ENCODE results near the gene CHST6.
A peak's percentile ranks its signal among the peaks of the same experiment; 100 is the strongest.
"Not testable (repeated sequence)": the region's sequence is repeated elsewhere in the genome, so short reads cannot be mapped to it uniquely, and the experiment has no call there.

The CHST6 gene

GRCh38 chr16:75472908-75473877, 22.0 kb downstream of the CHST6 start:
- no peak for DNase-seq

DNA sequence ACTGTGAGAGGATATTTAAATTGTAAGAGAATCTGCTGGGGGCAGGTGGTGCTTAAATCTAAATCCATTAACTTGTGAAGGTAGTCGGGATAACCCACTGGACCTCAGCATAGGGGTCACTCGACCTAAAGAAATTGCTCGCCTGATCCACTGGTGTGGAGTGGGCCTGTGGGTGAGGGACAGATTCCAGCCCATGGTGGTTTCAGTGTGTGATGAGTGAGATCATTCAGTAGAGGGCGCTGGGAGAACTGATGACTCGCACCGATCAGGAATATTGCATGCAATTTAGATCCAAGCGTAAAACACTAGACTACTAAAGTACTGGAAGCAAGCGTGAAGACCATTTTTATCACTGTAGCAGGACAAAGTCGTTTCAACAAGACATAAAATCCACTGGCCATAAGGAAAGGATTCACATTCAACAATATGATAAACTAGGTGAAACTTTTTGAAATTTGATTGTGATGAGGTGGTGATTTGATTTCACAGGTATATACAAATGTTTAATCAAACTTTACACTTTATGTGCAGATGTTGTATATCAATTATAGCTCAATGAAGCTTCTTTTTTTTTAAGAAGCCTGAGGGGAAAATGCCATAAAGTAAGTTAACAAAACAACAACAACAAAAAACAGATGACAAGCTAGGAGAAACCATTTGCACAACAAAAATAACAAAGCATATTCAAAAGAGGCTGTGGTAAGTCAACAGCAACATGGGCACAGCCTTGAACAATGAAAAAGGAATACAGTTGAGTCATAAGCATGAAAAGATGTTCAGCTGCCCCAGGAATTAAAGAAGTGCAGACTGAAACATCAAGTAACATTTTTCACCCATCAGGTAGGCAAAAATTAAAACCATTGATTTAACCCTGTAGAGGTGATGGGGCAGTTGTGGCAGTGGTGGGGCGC, 23.3 kb downstream of the CHST6 start:
- DNase-seq, result peak; percentile 18

GRCh38 chr16:75466760-75467159, 28.5 kb downstream of the CHST6 start:
- DNase-seq, result no peak

DNA sequence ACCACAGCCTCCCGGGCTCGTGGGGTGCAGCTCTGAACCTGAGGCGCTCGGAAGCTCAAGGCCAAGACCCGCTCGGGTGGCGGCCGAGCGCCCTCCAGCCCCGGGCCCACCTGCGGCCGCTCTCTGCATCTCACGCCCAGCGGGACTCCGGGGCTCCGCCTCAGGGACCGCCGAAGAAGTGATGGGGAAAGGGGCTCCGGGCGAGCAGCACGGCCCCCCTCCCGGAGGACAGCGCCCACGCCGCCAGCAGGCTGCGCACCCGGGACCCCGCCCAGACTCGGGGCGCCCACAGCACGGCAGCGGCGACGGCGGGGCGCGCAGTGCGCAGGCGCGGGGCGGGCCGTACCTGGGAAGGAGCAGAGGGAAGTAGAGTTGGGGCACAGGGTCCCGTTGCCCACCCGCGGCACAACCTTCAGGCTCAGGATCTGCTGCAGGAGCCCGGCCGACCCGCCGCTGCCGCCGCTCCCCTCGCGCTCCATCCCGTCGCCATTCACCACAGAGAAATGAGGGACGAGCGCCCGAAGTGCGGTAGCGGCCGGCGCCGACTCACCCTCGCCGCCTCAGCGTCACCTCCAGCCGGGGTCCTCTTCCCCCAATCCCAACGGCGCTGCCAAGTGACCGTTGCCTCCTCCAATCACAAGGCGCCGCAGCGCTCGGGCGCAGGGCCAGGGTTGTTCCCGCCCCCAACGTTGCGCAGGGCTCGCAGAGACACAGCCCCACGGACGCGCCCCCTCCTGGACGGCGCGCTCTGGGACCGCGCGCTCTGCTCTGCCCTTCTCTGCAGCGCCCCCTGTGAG, 30.9 kb downstream of the CHST6 start, which contains the start of gene TMEM170A:
TSS of gene TMEM170A (minus strand) at position 568 of the 797 bp plus-strand sequence. CDS start at position 479, 89 bp downstream.
- DNase-seq, result peak; percentile 81

DNA sequence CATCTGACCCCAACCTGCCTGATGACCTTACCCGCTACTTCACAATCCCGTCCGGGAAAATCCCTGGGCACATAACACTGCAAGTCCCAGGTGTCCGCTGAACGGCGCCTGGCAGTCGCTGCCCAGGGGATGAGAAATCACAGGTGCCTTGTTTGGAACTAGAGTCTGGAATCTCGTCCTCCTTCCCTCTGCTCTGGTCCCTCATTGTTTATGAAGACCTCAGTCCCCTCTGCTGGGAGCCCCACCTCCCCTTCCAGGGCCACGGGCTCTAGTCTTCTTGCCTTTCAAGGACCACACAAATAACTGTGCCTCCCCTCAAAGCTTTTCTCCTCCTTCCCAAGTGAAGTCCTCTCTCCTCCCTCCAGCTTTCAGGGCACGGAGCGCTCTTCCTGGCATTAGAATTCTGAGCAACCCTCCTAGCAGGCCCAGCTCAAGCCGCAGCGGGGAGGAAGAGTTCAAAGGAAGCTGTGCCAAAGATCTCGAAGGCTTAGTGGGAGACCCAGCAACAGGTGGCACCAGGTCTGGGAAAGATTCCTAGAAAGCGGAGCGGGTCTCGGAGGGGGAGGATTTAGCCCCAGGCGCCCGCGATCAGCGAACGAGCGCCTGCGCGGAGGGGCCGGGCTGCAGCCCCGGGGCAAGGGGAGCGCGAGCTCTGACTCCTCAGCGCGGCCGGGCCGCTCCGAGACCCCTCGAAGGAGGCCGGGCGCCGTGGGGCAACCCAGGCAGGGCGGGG, 31.7 kb downstream of the CHST6 start:
- DNase-seq, result not testable (repeated sequence)

DNA sequence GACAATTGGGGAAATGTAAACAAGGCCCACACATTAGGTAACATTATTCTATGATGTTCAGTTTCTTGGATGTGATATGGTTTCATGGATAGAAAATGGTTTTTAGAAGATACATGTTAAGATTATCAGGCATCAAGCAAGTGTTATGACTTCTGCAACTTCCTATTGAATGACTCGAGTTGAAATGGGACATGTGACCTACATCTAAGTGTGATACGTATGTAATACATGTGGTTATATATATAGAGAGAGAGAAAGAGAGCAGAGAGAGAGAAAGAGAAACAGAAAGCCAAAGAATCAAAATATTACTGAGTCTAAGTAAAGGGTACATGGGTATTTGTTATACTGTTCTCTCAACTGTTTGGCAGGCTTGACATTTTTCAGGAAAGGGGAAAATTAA, 32.4 kb downstream of the CHST6 start:
- no peak for DNase-seq

- no peak for DNase-seq
These were observed 33.7 kb downstream of the CHST6 start for GRCh38 chr16:75461575-75461974.

- no peak for DNase-seq
These were observed 34.8 kb downstream of the CHST6 start for GRCh38 chr16:75460446-75460845.

DNA sequence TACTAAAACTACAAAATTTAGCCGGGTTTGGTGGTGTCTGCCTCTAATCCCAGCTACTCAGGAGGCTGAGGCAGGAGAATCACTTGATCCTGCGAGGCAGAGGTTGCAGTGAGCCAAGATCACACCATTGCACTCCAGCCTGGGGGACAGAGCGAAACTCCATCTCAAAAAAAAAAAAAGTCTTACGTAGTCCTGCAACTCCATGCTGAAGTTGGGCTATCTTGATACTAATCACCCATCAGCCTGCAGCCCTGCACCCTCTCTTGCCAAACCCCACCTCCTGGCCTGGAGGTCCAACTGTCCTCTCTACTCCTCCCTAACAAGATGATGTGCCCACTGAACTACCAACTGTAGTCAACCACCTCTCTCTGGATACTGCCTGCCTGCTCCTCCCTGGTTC, 35.5 kb downstream of the CHST6 start:
- DNase-seq, result no peak

GRCh38 chr16:75458439-75458838, 36.8 kb downstream of the CHST6 start:
- DNase-seq, result no peak

GRCh38 chr16:75458029-75458428, 37.2 kb downstream of the CHST6 start:
- no peak for DNase-seq

DNA sequence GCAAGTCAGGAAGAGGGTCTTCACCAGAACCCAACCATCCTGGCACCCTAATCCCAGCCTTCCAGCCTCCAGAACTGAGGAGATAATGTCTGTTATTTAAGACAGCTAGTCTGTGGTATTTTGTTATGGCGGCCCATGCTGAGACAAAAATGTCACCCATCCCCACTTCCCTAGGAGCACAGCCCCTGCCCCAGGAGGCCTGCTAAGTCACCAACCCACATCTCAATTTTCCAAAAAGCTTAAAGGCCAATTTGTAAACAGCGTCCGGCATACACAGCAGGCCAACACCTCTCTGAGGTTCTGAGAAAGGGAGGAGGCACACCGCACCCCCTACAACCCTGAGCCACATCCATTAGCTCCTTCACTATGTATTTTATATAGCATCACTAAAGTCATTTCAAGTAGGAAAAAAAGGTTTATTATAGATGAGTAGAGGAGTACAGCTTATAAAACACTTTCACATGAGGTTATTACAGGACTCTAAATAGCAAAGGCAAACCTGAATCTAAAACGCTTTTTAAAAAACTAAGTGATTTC, 37.7 kb downstream of the CHST6 start:
- DNase-seq, result no peak

DNA sequence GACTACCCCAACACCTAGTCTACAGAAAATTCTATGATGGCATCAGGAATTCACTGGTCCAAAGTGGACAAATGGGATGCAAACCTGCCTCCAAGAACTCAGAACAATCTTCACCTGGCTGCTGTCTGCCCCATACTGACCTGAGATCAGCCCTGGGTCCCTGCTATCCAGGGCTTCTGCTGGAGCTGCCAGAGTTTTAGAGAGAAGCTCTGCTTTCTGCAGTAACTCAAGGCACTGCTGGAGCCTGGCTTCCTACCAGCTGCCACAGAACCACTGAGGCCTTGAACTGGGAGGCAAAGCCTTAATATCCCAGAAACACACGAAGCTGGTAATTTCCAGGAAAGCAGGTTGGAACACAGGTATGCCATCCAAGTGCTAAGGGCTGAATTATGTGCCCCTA, 38.3 kb downstream of the CHST6 start:
- DNase-seq, result no peak

DNA sequence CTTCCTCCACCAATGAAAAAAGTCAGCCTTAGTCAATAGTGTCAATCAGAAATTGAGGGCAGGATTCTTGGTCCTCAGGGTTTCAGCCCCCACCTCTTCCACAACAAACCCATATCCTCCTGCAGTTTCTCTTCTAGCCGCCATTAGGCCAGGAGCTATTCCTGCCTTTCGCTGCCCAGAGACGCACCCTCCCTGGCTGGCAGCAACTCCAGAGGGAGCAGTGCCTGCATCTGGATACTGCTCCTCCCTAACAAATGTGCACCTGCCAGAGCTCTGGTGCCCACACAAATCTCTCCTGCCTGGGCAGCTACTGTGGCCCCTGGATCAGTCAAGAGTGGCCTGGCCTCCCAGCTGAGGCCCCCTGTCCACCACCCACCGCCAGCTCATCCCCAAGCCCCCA, 38.8 kb downstream of the CHST6 start:
- not testable (repeated sequence) for DNase-seq

DNA sequence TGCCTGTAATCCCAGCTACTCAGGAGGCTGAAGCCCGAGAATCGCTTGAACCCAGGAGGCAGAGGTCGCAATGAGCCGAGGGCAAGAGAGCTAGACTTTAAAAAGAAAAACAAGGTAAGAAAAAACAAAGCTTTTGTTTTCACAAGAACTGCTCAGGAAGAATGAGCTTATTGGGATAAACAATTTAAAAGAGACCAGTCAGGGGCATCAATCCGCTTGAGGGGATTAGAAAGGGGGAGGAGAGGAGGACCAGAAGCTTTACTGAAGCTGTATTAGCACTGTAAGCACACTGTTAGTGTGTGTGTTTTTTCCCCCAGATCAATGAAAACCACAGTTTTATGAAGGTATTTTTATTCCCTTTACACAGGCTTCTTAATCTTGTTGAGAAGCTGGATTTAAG, 39.6 kb downstream of the CHST6 start:
- DNase-seq, result no peak

- no peak for DNase-seq
These were observed 42.6 kb downstream of the CHST6 start for GRCh38 chr16:75452464-75453190.

- DNase-seq, result no peak
These were observed 48.8 kb downstream of the CHST6 start for GRCh38 chr16:75446416-75446815.

DNA sequence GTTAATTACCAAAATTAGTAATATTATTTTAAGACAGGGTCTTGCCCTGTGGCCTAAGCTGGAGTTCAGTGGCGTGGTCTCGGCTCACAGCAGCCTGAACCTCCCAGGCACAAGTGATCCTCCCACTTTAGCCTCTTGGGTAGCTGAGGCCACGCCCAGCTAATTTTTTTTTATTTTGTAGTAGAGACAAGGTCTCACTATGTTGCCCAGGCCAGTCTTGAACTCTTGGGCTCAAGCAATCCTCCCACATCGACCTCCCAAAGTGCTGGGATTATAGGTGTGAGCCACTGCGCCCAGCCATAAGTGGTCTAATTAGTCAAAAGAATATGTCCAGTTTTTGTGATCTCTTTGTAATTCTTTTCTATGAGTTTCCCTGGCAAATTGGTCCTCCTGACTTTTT, 49.9 kb downstream of the CHST6 start:
- DNase-seq, result no peak

DNA sequence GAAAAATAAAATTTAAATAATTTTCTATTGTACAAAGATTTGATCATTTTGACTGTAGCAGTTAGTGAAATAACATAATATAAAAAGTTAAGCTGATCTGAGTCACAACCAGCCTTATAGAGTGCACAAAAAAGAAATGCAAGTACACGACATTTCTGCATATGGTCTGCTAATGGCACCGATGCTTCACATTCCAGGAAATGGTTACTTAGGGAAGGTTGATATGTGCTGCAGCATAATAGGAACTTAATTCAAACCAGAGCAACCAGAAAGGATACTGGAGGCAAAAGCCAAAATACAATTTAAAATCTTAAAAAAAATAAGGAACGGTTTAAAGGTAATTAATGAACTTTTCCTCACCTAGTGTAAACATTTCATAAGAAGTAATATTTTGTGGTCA, 51.9 kb downstream of the CHST6 start:
- no peak for DNase-seq

- DNase-seq, result peak; percentile 67
These were observed 61.4 kb downstream of the CHST6 start for GRCh38 chr16:75433732-75434413.
